ENCODE results near the gene ATP13A1. TPM values are rescaled to one million over a fixed set of nuclear protein-coding genes. Genes with fewer than 3 reads are reported as not detected.

The ATP13A1 gene
- total RNA-seq, 1 experiment from 2014 or later: 39.6 TPM

GRCh38 chr19:19653597-19654147, 9.8 kb downstream of the ATP13A1 start:
- H3K27me3 ChIP-seq (ENCODE audit: low read length): no peaks in the 10 kb centered on the region
- no peak overlapping the region for H3K27ac ChIP-seq (ENCODE audit: low read length)
- H3K4me2 ChIP-seq (ENCODE audit: low read depth, low read length, poor library complexity, severe bottlenecking): no peak overlapping the region
- no peak for DNase-seq
- H3K9me3 ChIP-seq (ENCODE audit: low read length): no peaks in the 10 kb centered on the region
- no peak overlapping the region for H3K9ac ChIP-seq (ENCODE audit: low read length)
- H3K9me2 ChIP-seq (replicated peaks; ENCODE audit: insufficient read depth, low read length): no peaks in the 10 kb centered on the region
- H3K4me3 ChIP-seq (ENCODE audit: low read length): no peak overlapping the region
- H4K20me1 ChIP-seq (ENCODE audit: insufficient read depth, low read depth, low read length): peaks cover 11% of the 10 kb centered on the region
- no peak overlapping the region for H2AFZ ChIP-seq (ENCODE audit: low read length)
- H3K4me1 ChIP-seq (ENCODE audit: low read length): peaks cover 7% of the 10 kb centered on the region
- H3K36me3 ChIP-seq (ENCODE audit: insufficient read depth, low read length): peaks cover 28% of the 10 kb centered on the region
- H3K79me2 ChIP-seq (ENCODE audit: low read length): peaks cover 6% of the 10 kb centered on the region

- H3K79me2 ChIP-seq (ENCODE audit: low read length): no peaks in the 10 kb centered on the region
- H2AFZ ChIP-seq (ENCODE audit: low read length): no peak overlapping the region
- no peak for DNase-seq
- peaks cover 22% of the 10 kb centered on the region for H3K36me3 ChIP-seq (ENCODE audit: insufficient read depth, low read length)
- no peaks in the 10 kb centered on the region for H3K9me3 ChIP-seq (ENCODE audit: low read length)
- no peak overlapping the region for H3K9ac ChIP-seq (ENCODE audit: low read length)
- H3K4me3 ChIP-seq (ENCODE audit: low read length): no peak overlapping the region
- peaks cover 11% of the 10 kb centered on the region for H4K20me1 ChIP-seq (ENCODE audit: insufficient read depth, low read depth, low read length)
- peaks cover 7% of the 10 kb centered on the region for H3K4me1 ChIP-seq (ENCODE audit: low read length)
- H3K27me3 ChIP-seq (ENCODE audit: low read length): no peaks in the 10 kb centered on the region
- H3K27ac ChIP-seq (ENCODE audit: low read length): no peak overlapping the region
- H3K4me2 ChIP-seq (ENCODE audit: low read depth, low read length, poor library complexity, severe bottlenecking): no peak overlapping the region
- no peaks in the 10 kb centered on the region for H3K9me2 ChIP-seq (replicated peaks; ENCODE audit: insufficient read depth, low read length)
These were observed 10.8 kb downstream of the ATP13A1 start for GRCh38 chr19:19652482-19653295.

- Histone ChIP-seq H3K4me1 (ENCODE audit: low read length) (peaks cover 7% of the 10 kb centered on the region), H2AFZ (ENCODE audit: low read length) (no peak overlapping the region), H3K36me3 (ENCODE audit: insufficient read depth, low read length) (peaks cover 25% of the 10 kb centered on the region), H3K9me3 (ENCODE audit: low read length) (no peaks in the 10 kb centered on the region), H3K27me3 (ENCODE audit: low read length) (no peaks in the 10 kb centered on the region), H3K79me2 (ENCODE audit: low read length) (no peaks in the 10 kb centered on the region), H3K4me3 (ENCODE audit: low read length) (no peak overlapping the region), H3K27ac (ENCODE audit: low read length) (no peak overlapping the region), H3K9ac (ENCODE audit: low read length) (no peak overlapping the region), H3K9me2 (replicated peaks; ENCODE audit: insufficient read depth, low read length) (no peaks in the 10 kb centered on the region), H3K4me2 (ENCODE audit: low read depth, low read length, poor library complexity, severe bottlenecking) (no peak overlapping the region), H4K20me1 (ENCODE audit: insufficient read depth, low read depth, low read length) (peaks cover 3% of the 10 kb centered on the region; the same call in 1 of the 2 replicates)
- no peak for DNase-seq
These were observed 12.4 kb downstream of the ATP13A1 start for GRCh38 chr19:19651076-19651475.

GRCh38 chr19:19650331-19650730, 13.1 kb downstream of the ATP13A1 start:
- H4K20me1 ChIP-seq (ENCODE audit: insufficient read depth, low read depth, low read length): no peaks in the 10 kb centered on the region; the same call in 1 of the 2 replicates
- H3K4me2 ChIP-seq (ENCODE audit: low read depth, low read length, poor library complexity, severe bottlenecking): no peak overlapping the region
- no peaks in the 10 kb centered on the region for H3K9me2 ChIP-seq (replicated peaks; ENCODE audit: insufficient read depth, low read length)
- peaks cover 7% of the 10 kb centered on the region for H3K4me1 ChIP-seq (ENCODE audit: low read length)
- H2AFZ ChIP-seq (ENCODE audit: low read length): no peak overlapping the region
- H3K9ac ChIP-seq (ENCODE audit: low read length): no peak overlapping the region
- H3K79me2 ChIP-seq (ENCODE audit: low read length): no peaks in the 10 kb centered on the region
- no peak for DNase-seq
- H3K9me3 ChIP-seq (ENCODE audit: low read length): no peaks in the 10 kb centered on the region
- H3K4me3 ChIP-seq (ENCODE audit: low read length): no peak overlapping the region
- no peaks in the 10 kb centered on the region for H3K27me3 ChIP-seq (ENCODE audit: low read length)
- H3K36me3 ChIP-seq (ENCODE audit: insufficient read depth, low read length): peaks cover 20% of the 10 kb centered on the region
- no peak overlapping the region for H3K27ac ChIP-seq (ENCODE audit: low read length)

- Histone ChIP-seq H3K27ac (ENCODE audit: low read length) (no peak overlapping the region), H3K36me3 (ENCODE audit: insufficient read depth, low read length) (peaks cover 20% of the 10 kb centered on the region), H3K4me3 (ENCODE audit: low read length) (no peak overlapping the region), H3K4me1 (ENCODE audit: low read length) (peaks cover 7% of the 10 kb centered on the region), H3K9me2 (replicated peaks; ENCODE audit: insufficient read depth, low read length) (no peaks in the 10 kb centered on the region), H3K4me2 (ENCODE audit: low read depth, low read length, poor library complexity, severe bottlenecking) (no peak overlapping the region), H3K79me2 (ENCODE audit: low read length) (no peaks in the 10 kb centered on the region), H3K9me3 (ENCODE audit: low read length) (no peaks in the 10 kb centered on the region), H4K20me1 (ENCODE audit: insufficient read depth, low read depth, low read length) (no peaks in the 10 kb centered on the region; the same call in 1 of the 2 replicates), H2AFZ (ENCODE audit: low read length) (no peak overlapping the region), H3K9ac (ENCODE audit: low read length) (no peak overlapping the region), H3K27me3 (ENCODE audit: low read length) (no peaks in the 10 kb centered on the region)
- no peak for DNase-seq
These were observed 13.9 kb downstream of the ATP13A1 start for GRCh38 chr19:19649580-19649995.

- Histone ChIP-seq H3K9me3 (ENCODE audit: low read length) (no peaks in the 10 kb centered on the region), H3K27me3 (ENCODE audit: low read length) (no peaks in the 10 kb centered on the region), H3K36me3 (ENCODE audit: insufficient read depth, low read length) (peaks cover 20% of the 10 kb centered on the region), H3K4me3 (ENCODE audit: low read length) (no peak overlapping the region), H2AFZ (ENCODE audit: low read length) (no peak overlapping the region), H3K27ac (ENCODE audit: low read length) (no peak overlapping the region), H3K79me2 (ENCODE audit: low read length) (no peaks in the 10 kb centered on the region), H4K20me1 (ENCODE audit: insufficient read depth, low read depth, low read length) (no peaks in the 10 kb centered on the region; the same call in 1 of the 2 replicates), H3K9ac (ENCODE audit: low read length) (no peak overlapping the region), H3K4me2 (ENCODE audit: low read depth, low read length, poor library complexity, severe bottlenecking) (no peak overlapping the region), H3K9me2 (replicated peaks; ENCODE audit: insufficient read depth, low read length) (no peaks in the 10 kb centered on the region), H3K4me1 (ENCODE audit: low read length) (peaks cover 7% of the 10 kb centered on the region)
- DNase-seq: no peak
These were observed 14.3 kb downstream of the ATP13A1 start for GRCh38 chr19:19649155-19649554.

GRCh38 chr19:19647037-19647835, 16.2 kb downstream of the ATP13A1 start:
- Histone ChIP-seq H3K27ac (ENCODE audit: low read length) (no peak overlapping the region), H3K4me1 (ENCODE audit: low read length) (peaks cover 12% of the 10 kb centered on the region), H3K36me3 (ENCODE audit: insufficient read depth, low read length) (peaks cover 12% of the 10 kb centered on the region), H4K20me1 (ENCODE audit: insufficient read depth, low read depth, low read length) (no peaks in the 10 kb centered on the region; the same call in 1 of the 2 replicates), H3K9ac (ENCODE audit: low read length) (no peak overlapping the region), H3K9me2 (replicated peaks; ENCODE audit: insufficient read depth, low read length) (no peaks in the 10 kb centered on the region), H3K4me3 (ENCODE audit: low read length) (no peak overlapping the region), H3K79me2 (ENCODE audit: low read length) (peaks cover 11% of the 10 kb centered on the region), H3K9me3 (ENCODE audit: low read length) (no peaks in the 10 kb centered on the region), H2AFZ (ENCODE audit: low read length) (no peak overlapping the region), H3K27me3 (ENCODE audit: low read length) (no peaks in the 10 kb centered on the region), H3K4me2 (ENCODE audit: low read depth, low read length, poor library complexity, severe bottlenecking) (no peak overlapping the region)
- no peak for DNase-seq
